Activated CD4-positive, alpha-beta memory T cell treated with anti-CD3 and anti-CD28 coated beads for 36 hours (primary cell): ENCODE results near the gene ADAMTSL5. TPM values are rescaled to one million over a fixed set of nuclear protein-coding genes. Genes with fewer than 3 reads are reported as not detected.
"Not testable (repeated sequence)": the region's sequence is repeated elsewhere in the genome, so short reads cannot be mapped to it uniquely, and the experiment has no call there.

Experiments used
- CTCF ChIA-PET: fragments of 350-600 bp; sonication (Branson Sonifier 250); formaldehyde crosslinking; loops from one replicate; lab custom pipeline; 2021; ENCODE audit warnings: antibody characterized with exemption, inconsistent platforms; lab: Charles Lee
- POLR2A ChIA-PET: fragments of 350-600 bp; sonication (Branson Sonifier 250); formaldehyde crosslinking; loops from one replicate; lab custom pipeline; 2021; ENCODE audit warnings: antibody characterized with exemption; lab: Charles Lee
- DNase-seq: peaks from one replicate; pipeline ENCODE4 v3.0.0-alpha.2; 2020
- H3K27ac Mint-ChIP-seq: one replicate; pipeline ENCODE4 v1.8.0; 2021; ENCODE audit warnings: mixed read lengths
- H3K27me3 Mint-ChIP-seq: one replicate; pipeline ENCODE4 v1.8.0; 2021; ENCODE audit warnings: mixed read lengths
- H3K36me3 Mint-ChIP-seq: one replicate; pipeline ENCODE4 v1.8.0; 2021; ENCODE audit warnings: mixed read lengths
- H3K4me1 Mint-ChIP-seq: one replicate; pipeline ENCODE4 v1.8.0; 2021; ENCODE audit warnings: low read depth, mixed read lengths
- H3K4me3 Mint-ChIP-seq: one replicate; pipeline ENCODE4 v1.8.0; 2021; ENCODE audit warnings: mild to moderate bottlenecking, mixed read lengths
- H3K9me3 Mint-ChIP-seq: one replicate; pipeline ENCODE4 v1.8.0; 2021; ENCODE audit warnings: mixed read lengths
- intact Hi-C: fragments of 100-400 bp; cut with micrococcal nuclease; formaldehyde crosslinking; loops from one replicate; pipeline ENCODE4 v1.15.1; 2023
- total RNA-seq, 2 experiments: library from RNA; stranded (reverse); gene quantifications; one replicate each; pipeline ENCODE4 v1.2.3, GENCODE V29; 2021

ADAMTSL5 gene
- total RNA-seq, 2 experiments from 2014 or later: 1.9 to 3.7 TPM

DNA sequence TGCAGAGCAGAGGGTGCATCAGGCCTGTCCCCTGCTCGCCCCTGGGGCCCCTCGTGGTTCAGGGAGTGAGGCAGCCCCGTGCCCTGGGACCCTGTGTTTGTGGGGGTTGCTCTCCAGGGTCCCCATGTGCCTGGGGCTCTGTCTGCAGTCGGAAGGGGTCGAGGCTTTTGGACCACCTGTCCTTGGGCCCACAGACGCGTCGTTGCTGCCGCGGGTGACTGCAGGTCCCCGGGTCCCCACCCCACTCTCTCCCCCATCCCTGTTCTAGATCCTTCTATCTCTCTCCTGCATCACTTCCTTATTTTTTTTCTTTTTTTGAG, 24.6 kb downstream of the ADAMTSL5 start:
- DNase-seq: no peak

DNA sequence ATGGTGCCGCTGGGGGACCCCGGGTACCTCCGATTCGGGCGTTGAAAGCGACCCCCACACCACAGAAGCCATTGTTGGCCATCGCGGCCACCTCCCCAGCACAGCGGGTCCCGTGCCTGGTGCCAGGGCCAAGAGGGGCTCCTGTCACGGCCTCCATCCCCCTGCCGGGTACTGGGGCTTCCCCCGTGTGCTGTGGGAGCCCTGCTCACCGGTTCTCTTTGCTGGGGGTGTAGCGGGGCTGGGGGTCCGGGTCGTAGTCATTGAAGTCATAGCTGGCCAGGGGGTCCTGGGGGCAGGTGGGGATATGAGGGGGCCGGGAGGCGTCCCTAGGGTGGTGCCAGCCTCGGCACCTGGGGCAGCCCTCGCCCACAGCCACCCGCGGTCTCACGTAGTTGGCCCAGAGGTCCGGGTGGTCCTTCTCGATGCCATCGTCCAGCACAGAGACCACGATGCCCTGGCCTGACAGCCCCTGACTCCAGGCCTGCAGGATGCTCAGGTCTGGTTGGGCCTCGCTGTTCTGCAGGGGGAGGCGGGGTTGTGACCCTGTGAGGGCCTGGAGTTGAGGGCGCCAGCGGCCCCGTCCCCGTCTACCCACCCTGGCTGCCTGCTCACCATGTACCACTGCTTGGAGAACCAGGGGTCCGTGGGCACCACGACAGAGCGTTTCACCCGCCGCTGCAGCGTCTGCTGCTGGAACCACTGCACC, 25.1 kb downstream of the ADAMTSL5 start:
- ChIA-PET CTCF (no interaction called here), POLR2A (no interaction called here)
- Mint-ChIP-seq H3K27me3 (peaks cover 2% of the 10 kb centered on the region), H3K4me1 (peaks cover 13% of the 10 kb centered on the region), H3K36me3 (no peaks in the 10 kb centered on the region), H3K9me3 (no peaks in the 10 kb centered on the region), H3K27ac (no peak overlapping the region), H3K4me3 (no peak overlapping the region)
- intact Hi-C loops: no loop called here
- no peak for DNase-seq

More for the DNA sequence above, 24.6 kb downstream of the ADAMTSL5 start:
- ChIA-PET CTCF (no interaction called here), POLR2A (no interaction called here)
- Mint-ChIP-seq H3K4me3 (no peak overlapping the region), H3K36me3 (no peaks in the 10 kb centered on the region), H3K9me3 (no peaks in the 10 kb centered on the region), H3K27me3 (peaks cover 2% of the 10 kb centered on the region), H3K27ac (no peak overlapping the region), H3K4me1 (peaks cover 13% of the 10 kb centered on the region)
- intact Hi-C loops: no loop called here

DNA sequence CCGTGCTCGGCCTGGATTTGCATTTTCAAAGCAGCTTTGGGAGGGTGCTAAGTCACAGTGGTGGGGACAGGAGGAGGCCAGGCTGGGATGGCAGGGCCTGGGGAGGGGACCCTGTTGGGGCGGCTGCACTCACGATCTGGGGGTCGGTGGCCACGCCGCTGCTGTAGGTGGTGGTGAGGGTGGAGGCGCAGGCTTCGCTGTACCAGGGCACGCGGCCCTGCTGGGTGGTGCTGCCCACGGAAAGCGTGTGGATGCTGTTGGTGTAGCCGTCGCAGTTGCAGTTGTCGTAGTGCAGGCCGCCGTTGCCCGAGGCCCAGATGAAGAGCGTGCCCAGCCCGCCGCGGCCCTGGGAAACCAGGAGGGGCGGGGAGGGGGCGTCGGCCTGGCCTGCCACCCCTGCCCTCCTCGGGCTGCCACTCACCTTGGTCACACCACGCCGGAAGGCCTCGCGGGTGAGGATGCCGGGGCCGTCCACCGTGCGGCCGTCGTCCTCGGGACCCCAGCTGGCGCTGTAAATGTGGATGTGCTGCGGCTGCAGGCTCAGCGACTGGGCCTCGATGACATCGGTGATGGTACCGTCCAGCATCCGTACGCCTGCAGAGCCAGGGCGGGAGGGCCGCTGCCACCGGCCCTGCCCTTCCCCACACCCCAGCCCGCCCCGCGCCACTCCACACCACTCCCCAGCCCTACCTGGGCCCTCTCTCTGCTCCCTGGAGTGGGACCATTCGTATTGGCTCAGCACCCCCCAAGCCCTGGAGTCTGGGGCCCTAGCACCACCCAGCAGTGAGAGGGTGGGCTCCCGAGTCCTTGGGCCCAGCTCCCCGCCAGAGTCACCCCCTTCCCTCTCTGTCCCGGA, 25.9 kb downstream of the ADAMTSL5 start:
- CTCF ChIA-PET: no interaction called here
- intact Hi-C loops: no loop called here

DNA sequence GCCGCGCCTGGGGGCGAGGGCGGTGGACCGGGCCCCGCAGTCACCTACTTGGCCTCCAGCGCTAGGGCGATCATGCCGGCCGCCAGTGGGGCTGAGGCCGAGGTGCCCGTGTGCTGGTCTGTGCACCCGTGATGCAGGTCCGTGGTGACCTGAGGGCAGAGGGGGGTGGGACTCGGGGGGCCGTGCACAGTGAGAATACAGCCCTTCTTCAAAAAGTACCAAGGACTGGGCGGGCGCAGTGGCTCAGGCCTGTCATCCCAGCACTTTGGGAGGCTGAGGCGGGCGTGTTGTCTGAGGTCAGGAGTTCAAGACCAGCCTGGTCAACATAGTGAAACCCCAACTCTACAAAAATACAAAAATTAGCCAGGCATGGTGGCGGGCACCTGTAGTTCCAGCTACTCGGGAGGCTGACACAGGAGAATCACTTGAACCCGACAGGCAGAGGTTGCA, 28.8 kb downstream of the ADAMTSL5 start:
- Mint-ChIP-seq H3K4me3 (no peak overlapping the region), H3K4me1 (peaks cover 3% of the 10 kb centered on the region), H3K27me3 (no peaks in the 10 kb centered on the region), H3K9me3 (no peaks in the 10 kb centered on the region), H3K27ac (no peak overlapping the region), H3K36me3 (peaks cover under 1% of the 10 kb centered on the region)
- DNase-seq: no peak
- ChIA-PET CTCF (no interaction called here), POLR2A (no interaction called here)
- intact Hi-C loops: no loop called here

More for the DNA sequence above, 25.9 kb downstream of the ADAMTSL5 start:
- H3K27ac Mint-ChIP-seq: no peak overlapping the region
- no peaks in the 10 kb centered on the region for H3K36me3 Mint-ChIP-seq
- H3K4me3 Mint-ChIP-seq: no peak overlapping the region
- H3K4me1 Mint-ChIP-seq: peaks cover 11% of the 10 kb centered on the region
- H3K9me3 Mint-ChIP-seq: no peaks in the 10 kb centered on the region
- peaks cover 2% of the 10 kb centered on the region for H3K27me3 Mint-ChIP-seq
- DNase-seq: no peak
- POLR2A ChIA-PET: no interaction called here

DNA sequence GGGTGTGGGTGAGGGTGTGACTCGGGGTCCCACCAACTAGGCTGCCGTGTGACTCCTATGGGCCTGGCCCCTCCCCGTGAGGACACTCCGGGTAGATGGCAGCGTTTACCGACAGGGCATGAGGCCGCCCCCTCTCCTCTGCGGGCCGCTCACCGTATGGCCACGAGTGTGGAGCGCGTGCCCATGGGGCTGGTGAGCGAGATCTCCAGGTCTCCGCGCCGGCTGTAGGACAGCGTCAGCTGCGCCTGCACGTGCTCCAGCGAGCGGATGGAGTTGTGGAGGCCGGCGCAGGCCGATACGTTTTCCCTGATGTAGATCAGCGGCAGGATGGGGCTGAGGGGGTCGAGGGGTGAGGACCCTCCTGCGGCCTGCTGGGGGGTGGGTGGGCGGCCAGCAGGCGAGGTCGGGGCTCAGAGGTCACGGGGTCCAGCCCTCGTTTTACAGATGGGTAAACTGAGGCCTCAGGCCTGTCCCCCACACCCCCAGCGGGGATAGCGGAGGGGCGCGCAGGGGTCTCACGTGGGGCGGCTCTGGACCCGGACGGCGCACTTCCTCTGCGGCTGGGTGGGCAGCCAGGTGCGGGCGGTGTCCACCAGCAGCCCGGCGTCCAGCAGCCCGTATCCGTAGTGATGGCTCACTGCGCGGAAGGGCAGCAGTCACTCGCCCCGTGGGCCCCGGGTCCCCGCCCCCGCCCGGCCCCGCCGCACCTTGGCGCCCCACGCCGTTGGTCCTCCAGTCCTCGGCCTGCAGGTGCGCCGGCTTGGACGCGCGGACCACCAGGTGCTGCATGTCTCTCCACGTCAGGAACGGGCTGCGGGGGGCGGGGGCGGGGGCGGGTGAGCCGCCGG, 29.5 kb downstream of the ADAMTSL5 start:
- intact Hi-C loops: no loop called here
- peaks cover 4% of the 10 kb centered on the region for H3K4me1 Mint-ChIP-seq
- no peaks in the 10 kb centered on the region for H3K27me3 Mint-ChIP-seq
- H3K36me3 Mint-ChIP-seq: peaks cover 2% of the 10 kb centered on the region
- H3K9me3 Mint-ChIP-seq: no peaks in the 10 kb centered on the region
- DNase-seq: no peak
- ChIA-PET CTCF (no interaction called here), POLR2A (no interaction called here)
- no peak overlapping the region for H3K4me3 Mint-ChIP-seq
- no peak overlapping the region for H3K27ac Mint-ChIP-seq

DNA sequence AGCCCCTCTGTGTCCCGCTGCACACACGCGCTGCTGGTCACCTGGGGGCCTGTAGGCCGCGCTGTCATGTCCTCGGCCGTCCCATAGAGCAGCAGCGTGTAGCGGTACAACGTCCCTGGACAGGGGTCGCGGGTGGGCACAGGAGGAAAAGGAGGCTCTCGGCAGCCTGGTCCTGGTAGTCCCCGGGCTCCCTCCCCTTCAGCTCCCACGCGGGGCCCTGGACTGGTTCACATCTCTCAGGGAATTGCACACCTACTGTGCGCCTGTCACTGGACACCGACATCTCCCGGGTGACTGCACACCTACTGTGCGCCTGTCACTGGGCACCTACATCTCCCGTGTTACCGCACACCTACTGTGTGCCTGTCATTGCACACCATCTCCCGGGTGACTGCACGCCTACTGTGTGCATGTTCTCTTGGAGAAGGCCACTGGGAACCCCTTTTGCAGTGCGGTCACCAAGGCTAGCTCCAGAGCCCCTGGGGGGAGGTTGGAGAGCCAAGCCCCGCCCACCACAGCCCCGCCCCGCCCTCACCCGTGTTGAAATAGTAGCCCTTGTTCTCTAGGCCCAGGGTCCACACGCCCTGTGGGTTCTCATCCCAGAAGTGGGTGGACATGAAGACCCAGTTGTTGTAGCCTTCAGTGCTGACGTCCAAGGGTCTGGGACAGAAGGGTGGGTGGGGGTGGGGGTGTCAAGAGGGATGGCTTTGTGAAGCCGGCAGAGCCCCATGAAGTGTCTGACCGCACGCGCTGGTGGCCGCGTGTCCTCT, 30.3 kb downstream of the ADAMTSL5 start:
- POLR2A ChIA-PET: no interaction called here
- H3K36me3 Mint-ChIP-seq: peaks cover 2% of the 10 kb centered on the region
- peaks cover 4% of the 10 kb centered on the region for H3K4me1 Mint-ChIP-seq
- DNase-seq: no peak
- intact Hi-C loops: no loop called here
- CTCF ChIA-PET: no interaction called here
- H3K4me3 Mint-ChIP-seq: no peak overlapping the region
- no peaks in the 10 kb centered on the region for H3K9me3 Mint-ChIP-seq
- H3K27ac Mint-ChIP-seq: no peak overlapping the region
- H3K27me3 Mint-ChIP-seq: no peaks in the 10 kb centered on the region

DNA sequence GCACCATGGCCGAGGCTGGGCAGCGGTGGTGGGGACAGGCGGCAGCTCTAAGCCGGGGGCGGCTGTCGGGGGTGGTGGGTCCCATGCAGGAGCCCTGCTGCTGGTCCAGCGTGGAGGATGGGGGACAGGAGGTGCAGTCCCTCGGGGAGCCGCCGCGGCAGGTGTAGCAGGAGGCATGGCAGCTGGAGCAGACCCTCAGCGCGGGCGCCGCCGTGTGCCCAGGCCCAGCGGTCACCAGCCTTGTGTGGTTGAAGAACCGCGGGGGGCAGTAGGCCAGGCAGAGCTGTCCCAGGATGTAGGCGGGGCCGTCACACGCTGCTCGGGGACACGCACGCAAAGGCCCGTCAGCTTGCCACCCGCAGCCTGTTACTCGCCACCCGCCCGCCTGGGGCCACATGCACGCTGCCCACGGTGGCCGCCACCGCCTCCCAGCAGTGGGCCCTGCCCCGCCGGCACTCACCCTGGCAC, 30.9 kb downstream of the ADAMTSL5 start:
- H3K4me3 Mint-ChIP-seq: no peak overlapping the region
- DNase-seq: no peak
- CTCF ChIA-PET: no interaction called here
- peaks cover 2% of the 10 kb centered on the region for H3K36me3 Mint-ChIP-seq
- intact Hi-C loops: no loop called here
- H3K27ac Mint-ChIP-seq: no peak overlapping the region
- peaks cover 9% of the 10 kb centered on the region for H3K4me1 Mint-ChIP-seq
- no peaks in the 10 kb centered on the region for H3K27me3 Mint-ChIP-seq
- POLR2A ChIA-PET: no interaction called here
- H3K9me3 Mint-ChIP-seq: no peaks in the 10 kb centered on the region

DNA sequence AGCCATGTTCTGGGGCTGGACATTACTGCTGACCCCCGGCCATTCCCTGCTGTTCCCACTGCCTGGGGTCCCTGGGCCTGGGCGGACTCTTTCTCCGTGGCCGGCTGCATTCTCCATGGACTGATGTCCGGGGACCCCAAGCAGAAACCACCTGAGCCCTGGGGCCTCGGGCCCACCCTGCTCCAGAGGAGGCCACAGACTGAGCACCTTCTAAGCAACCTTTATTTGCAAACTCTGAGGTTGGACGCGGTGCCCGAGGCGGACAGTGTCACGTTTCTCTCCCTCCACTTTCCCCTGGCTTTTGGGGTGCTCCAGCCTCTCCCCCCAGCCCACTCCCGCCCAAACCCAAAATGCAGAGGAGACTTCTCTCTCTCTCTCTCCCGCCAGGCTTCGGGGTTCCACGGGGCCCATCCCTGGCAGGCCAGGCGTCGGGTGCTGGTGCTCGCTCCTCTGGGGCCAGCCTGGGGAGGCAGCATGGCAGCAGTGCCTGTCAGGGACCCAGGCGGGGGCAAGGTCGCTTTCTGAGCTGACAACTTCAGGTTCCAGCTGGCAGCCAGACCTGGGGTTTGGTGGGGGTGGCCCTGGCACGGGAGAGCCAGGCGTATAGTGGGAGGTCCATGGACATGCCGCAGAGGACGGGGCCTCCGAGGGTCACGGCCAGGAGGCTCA, 31.5 kb downstream of the ADAMTSL5 start:
- H3K4me3 Mint-ChIP-seq: no peak overlapping the region
- H3K36me3 Mint-ChIP-seq: peaks cover 2% of the 10 kb centered on the region
- CTCF ChIA-PET: no interaction called here
- no peaks in the 10 kb centered on the region for H3K9me3 Mint-ChIP-seq
- intact Hi-C loops: no loop called here
- H3K27me3 Mint-ChIP-seq: no peaks in the 10 kb centered on the region
- no peak overlapping the region for H3K27ac Mint-ChIP-seq
- POLR2A ChIA-PET: no interaction called here
- no peak for DNase-seq
- H3K4me1 Mint-ChIP-seq: peaks cover 9% of the 10 kb centered on the region

DNA sequence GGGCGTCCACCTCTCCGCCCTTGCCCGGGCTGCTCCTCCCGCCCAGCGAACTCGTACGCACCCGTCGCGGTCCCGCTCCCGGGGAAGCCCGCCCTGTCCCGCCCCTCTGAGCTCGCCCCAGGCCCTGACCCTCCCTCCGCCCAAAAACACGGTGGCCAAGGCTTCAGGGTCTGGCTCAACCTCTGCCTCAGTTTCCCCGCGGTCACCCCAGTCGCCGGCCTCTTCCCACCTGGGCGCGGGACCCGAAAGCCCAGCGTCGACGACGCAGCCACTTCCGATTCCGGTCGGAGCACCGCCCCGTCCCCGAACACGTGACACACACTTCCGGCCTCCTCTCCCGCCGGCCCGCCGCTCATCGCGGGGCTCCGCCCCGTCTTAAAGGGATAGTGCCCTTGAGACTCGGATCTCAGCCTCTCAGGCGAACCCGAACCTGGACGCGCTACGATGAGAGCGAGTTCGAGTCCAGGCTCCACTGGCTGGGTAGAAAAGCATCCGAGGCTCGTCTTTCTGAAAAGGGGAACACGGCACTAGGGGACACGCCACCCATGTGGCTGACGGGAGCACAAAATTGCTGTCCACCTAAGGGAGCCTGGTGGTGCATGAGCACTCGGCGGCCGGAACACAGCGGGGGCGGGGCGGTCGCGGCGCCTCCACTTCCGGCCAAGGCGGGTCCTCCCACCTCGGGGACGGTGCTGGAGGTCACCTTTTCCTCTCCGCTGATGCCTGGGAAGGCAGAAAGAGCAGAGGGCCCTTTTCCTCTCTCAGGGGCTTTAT, 33.7 kb downstream of the ADAMTSL5 start, which contains the start of gene C19orf25:
Gene C19orf25 (minus strand): TSS at position 282 of the 774 bp plus-strand sequence. CDS start 312 bp downstream, outside the sequence.
- CTCF ChIA-PET: no interaction called here
- POLR2A ChIA-PET: no interaction called here
- Mint-ChIP-seq H3K27me3 (no peaks in the 10 kb centered on the region), H3K4me3 (peak within 1 kb of the TSS; percentile 97), H3K27ac (peak within 1 kb of the TSS; percentile 91), H3K4me1 (peaks cover 9% of the 10 kb centered on the region), H3K36me3 (peaks cover 3% of the 10 kb centered on the region), H3K9me3 (no peaks in the 10 kb centered on the region)
- intact Hi-C loops: loop anchor here (1.0 to 5.0 kb wide), 3 partner anchors 11 to 96 kb away; partner anchors contain the start of genes ADAMTSL5, NDUFS7 and PCSK4
- peak; percentile 96 for DNase-seq

DNA sequence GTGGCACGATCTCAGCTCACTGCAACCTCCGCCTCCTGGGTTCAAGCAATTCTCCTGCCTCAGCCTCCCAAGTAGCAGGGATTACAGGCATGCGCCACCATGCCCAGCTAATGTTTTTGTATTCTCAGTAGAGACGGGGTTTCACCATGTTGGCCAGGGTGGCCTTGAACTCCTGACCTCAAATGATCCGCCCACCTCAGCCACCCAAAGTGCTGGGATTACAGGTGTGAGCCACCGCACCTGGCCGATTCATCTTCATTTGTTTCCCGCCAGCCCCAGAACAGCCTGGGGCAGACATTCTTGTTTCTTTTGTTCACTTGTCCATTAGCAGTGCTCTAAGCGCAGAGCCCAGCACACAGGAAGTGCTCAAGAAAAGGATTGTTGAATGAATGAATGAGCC, 35.8 kb downstream of the ADAMTSL5 start:
- H3K9me3 Mint-ChIP-seq, H3K27ac Mint-ChIP-seq, DNase-seq, POLR2A ChIA-PET, H3K36me3 Mint-ChIP-seq, H3K27me3 Mint-ChIP-seq: not testable (repeated sequence)
- Mint-ChIP-seq H3K4me3 (peak overlapping the region; percentile 49), H3K4me1 (peaks cover 11% of the 10 kb centered on the region)
- CTCF ChIA-PET: interaction anchor here (1.0 kb wide), 2 partner anchors 11 to 32 kb away, joined by 3 read pairs; no protein-coding TSS in a partner anchor
- intact Hi-C loops: loop anchor here (5.0 kb wide), 1 partner anchor 35 kb away; the partner anchor contains the start of gene ADAMTSL5
